A549 (cell line): ENCODE data around the gene ARL5C. TPM values are rescaled to one million over a fixed set of nuclear protein-coding genes. Genes with fewer than 3 reads are reported as not detected.

ENCODE experiments used
- ATAC-seq, 2 experiments: fragments of 200-7000 bp in 1 of 2; fragments of >200 bp in 1 of 2; cut with Nextera tagmentation in 1 of 2; cut with Tn5 transposase in 1 of 2; 3 replicates each; pipeline versions ENCODE4 v1.8.0 to v1.9.1; 2018 to 2020; ENCODE audit warnings: mild to moderate bottlenecking in 1 of 2, moderate library complexity in 1 of 2
- CTCF ChIA-PET: fragments of 300-600 bp; sonication (Branson Sonifier 250); formaldehyde crosslinking; extraction: SDS; loops from one replicate; lab custom pipeline; 2021; ENCODE audit warnings: antibody characterized with exemption, inconsistent platforms; lab: Yijun Ruan, JAX
- POLR2A ChIA-PET: fragments of 350-600 bp; formaldehyde crosslinking; extraction: SDS; loops from one replicate; lab custom pipeline; 2021; ENCODE audit warnings: antibody characterized with exemption, inconsistent platforms; lab: Yijun Ruan, JAX
- DNase-seq, 2 experiments: peaks; one replicate each; pipeline versions ENCODE4 v3.0.0 to v3.0.0-alpha.2; 2011 to 2016; ENCODE audit warnings: low read depth in 1 of 2, low spot score in 1 of 2
- FAIRE-seq: peaks from 2 replicates; lab custom pipeline; 2011; peaks lifted over from hg19 to GRCh38; lab: Jason Lieb, UNC
- H3K27ac ChIP-seq, 2 experiments: fragments of >200 bp; sonication (Bioruptor Twin); formaldehyde crosslinking; 3 replicates each; pipeline ENCODE4 v1.5.1; 2016 to 2017
- H3K4me1 ChIP-seq: fragments of >200 bp; sonication (Bioruptor Twin); formaldehyde crosslinking; 3 replicates; pipeline ENCODE4 v1.6.1; 2016
- H3K4me2 ChIP-seq: fragments of >200 bp; sonication (Bioruptor Twin); formaldehyde crosslinking; 3 replicates; pipeline ENCODE4 v1.6.1; 2016
- H3K4me3 ChIP-seq: fragments of >200 bp; sonication (Bioruptor Twin); formaldehyde crosslinking; 3 replicates; pipeline ENCODE4 v1.5.1; 2016
- H3K9me3 ChIP-seq: fragments of >200 bp; sonication (Bioruptor Twin); formaldehyde crosslinking; 3 replicates; pipeline ENCODE4 v1.6.1; 2016
- CBX2 ChIP-seq: fragments of 200-600 bp; sonication (generic); IDR thresholded peaks from 2 replicates; pipeline ENCODE4 v1.6.1; 2016; ENCODE audit warnings: low read depth, mild to moderate bottlenecking, borderline replicate concordance
- CBX8 ChIP-seq: fragments of 200-600 bp; sonication (generic); IDR thresholded peaks from 2 replicates; pipeline ENCODE4 v1.6.1; 2016
- CEBPB ChIP-seq, 2 experiments: fragments of >200 bp in 1 of 2; sonication (Bioruptor Twin) in 1 of 2; formaldehyde crosslinking in 1 of 2; IDR thresholded peaks; 2 replicates each; pipeline ENCODE4 v1.6.1; 2012 to 2016
- CTCF ChIP-seq: fragments of >200 bp; sonication (Bioruptor Twin); formaldehyde crosslinking; IDR thresholded peaks from 3 replicates; pipeline ENCODE4 v1.5.1; 2016
- EHF ChIP-seq: fragments of 250-450 bp; sonication (Bioruptor Pico); IDR thresholded peaks from 2 replicates; pipeline ENCODE4 v1.5.0; 2020; ENCODE audit warnings: mild to moderate bottlenecking
- EHMT2 ChIP-seq: fragments of 200-600 bp; sonication (generic); IDR thresholded peaks from 2 replicates; pipeline ENCODE4 v1.6.1; 2016; ENCODE audit warnings: antibody characterized with exemption, low read depth, mild to moderate bottlenecking, moderate library complexity
- ELK1 ChIP-seq: fragments of 150-350 bp; IDR thresholded peaks from 2 replicates; pipeline ENCODE4 v1.6.1; 2014; ENCODE audit warnings: low read depth, mild to moderate bottlenecking, low read length
- FOSB ChIP-seq: fragments of 250-450 bp; sonication (Bioruptor Pico); IDR thresholded peaks from 2 replicates; pipeline ENCODE4 v1.5.0; 2020; ENCODE audit warnings: mild to moderate bottlenecking, moderate library complexity
- FOSL2 ChIP-seq, 2 experiments: fragments of 450-650 bp in 1 of 2; fragments of >200 bp in 1 of 2; sonication (Bioruptor Twin) in 1 of 2; formaldehyde crosslinking; IDR thresholded peaks; 2 replicates each; pipeline versions ENCODE4 v1.5.0 to v1.6.1; 2016 to 2020; ENCODE audit warnings: mild to moderate bottlenecking in 1 of 2, moderate library complexity in 1 of 2
- FOXS1 ChIP-seq: fragments of 250-450 bp; sonication (Bioruptor Pico); IDR thresholded peaks from 2 replicates; pipeline ENCODE4 v1.5.0; 2020; ENCODE audit warnings: mild to moderate bottlenecking, moderate library complexity
- KDM1A ChIP-seq: fragments of 200-600 bp; sonication (generic); IDR thresholded peaks from 2 replicates; pipeline ENCODE4 v1.6.1; 2016; ENCODE audit warnings: low read depth, mild to moderate bottlenecking
- KDM5A ChIP-seq: fragments of 200-600 bp; sonication (generic); IDR thresholded peaks from 2 replicates; pipeline ENCODE4 v1.6.1; 2016; ENCODE audit warnings: antibody characterized with exemption, mild to moderate bottlenecking
- MAFK ChIP-seq: fragments of 450-650 bp; IDR thresholded peaks from 2 replicates; pipeline ENCODE4 v1.6.1; 2014; ENCODE audit not compliant: partially characterized antibody
- MAX ChIP-seq: IDR thresholded peaks from 2 replicates; pipeline ENCODE4 v1.6.1; 2012
- MAZ ChIP-seq: fragments of 150-350 bp; IDR thresholded peaks from 2 replicates; pipeline ENCODE4 v1.6.1; 2014; ENCODE audit warnings: antibody characterized with exemption, low read depth, low read length, borderline replicate concordance
- PBX3 ChIP-seq: IDR thresholded peaks from 2 replicates; pipeline ENCODE4 v1.6.1; 2012
- POLR2A ChIP-seq: IDR thresholded peaks from 2 replicates; pipeline ENCODE4 v1.6.1; 2012; ENCODE audit warnings: mild to moderate bottlenecking, low read length
- RAD21 ChIP-seq, 2 experiments: fragments of >200 bp in 1 of 2; sonication (Bioruptor Twin) in 1 of 2; formaldehyde crosslinking in 1 of 2; IDR thresholded peaks in 1 of 2; conservative IDR thresholded peaks in 1 of 2; 2 replicates in 1 of 2; 3 replicates in 1 of 2; pipeline ENCODE4 v1.6.1; 2012 to 2018; ENCODE audit warnings: inconsistent platforms in 1 of 2
- RCOR1 ChIP-seq: fragments of 150-350 bp; IDR thresholded peaks from 2 replicates; pipeline ENCODE4 v1.6.1; 2014; ENCODE audit warnings: antibody characterized with exemption, low read length, low read depth
- RNF2 ChIP-seq: fragments of 200-600 bp; sonication (generic); IDR thresholded peaks from 2 replicates; pipeline ENCODE4 v1.6.1; 2016; ENCODE audit warnings: low read depth, mild to moderate bottlenecking, antibody characterized with exemption, moderate library complexity, borderline replicate concordance
- SMC3 ChIP-seq: fragments of >200 bp; sonication (Bioruptor Twin); formaldehyde crosslinking; IDR thresholded peaks from 3 replicates; pipeline ENCODE4 v1.6.1; 2018; ENCODE audit warnings: inconsistent platforms
- SREBF2 ChIP-seq: fragments of 450-650 bp; IDR thresholded peaks from 2 replicates; pipeline ENCODE4 v1.6.1; 2014; ENCODE audit warnings: mild to moderate bottlenecking, moderate library complexity
- TFCP2L1 ChIP-seq: fragments of 250-450 bp; sonication (Bioruptor Pico); IDR thresholded peaks from 2 replicates; pipeline ENCODE4 v1.5.0; 2021; ENCODE audit warnings: mild to moderate bottlenecking
- TP53 ChIP-seq: fragments of 250-450 bp; sonication (Bioruptor Pico); IDR thresholded peaks from 2 replicates; pipeline ENCODE4 v1.5.0; 2021; ENCODE audit warnings: mild to moderate bottlenecking, moderate library complexity
- USF2 ChIP-seq: fragments of 450-650 bp; IDR thresholded peaks from 2 replicates; pipeline ENCODE4 v1.6.1; 2014; ENCODE audit warnings: antibody characterized with exemption
- WGBS: methylation state at CpG from one replicate; pipeline ENCODE4 v1.1.6; 2017; ENCODE audit errors: missing lambda C conversion rate; 5-methylcytosine and 5-hydroxymethylcytosine counted together
- polyA plus RNA-seq, 4 experiments: library from polyadenylated mRNA; depleted of rRNA in 3 of 4; stranded (reverse); fragments of >200 nt; fragmentation: RNase III in 1 of 4; extraction: RNeasy Plus Mini Kit Qiagen cat#74134 plus additional on column Dnase treatment in 1 of 4; gene quantifications; 2 replicates in 3 of 4; 3 replicates in 1 of 4; pipeline ENCODE4 v1.2.3, GENCODE V29; 2011 to 2017

Gene ARL5C
- polyA plus RNA-seq, 2 of the 4 experiments (the other 2 are of a cell fraction), result not detected

- DNase-seq, result no peak
- Histone ChIP-seq H3K4me3 (no peak overlapping the region), H3K4me1 (peaks cover 35% of the 10 kb centered on the region), H3K4me2 (peak overlapping the region; percentile 4; the same call in 2 of the 3 replicates), H3K27ac (peak overlapping the region in 1 of 2 experiments; percentile 96; a peak in 2 of 6 replicates), H3K9me3 (no peaks in the 10 kb centered on the region)
- POLR2A ChIA-PET, result interaction anchor here (0.9 to 2.6 kb wide), 2 partner anchors 9 to 30 kb away, joined by 3 to 6 read pairs; no protein-coding TSS in a partner anchor
- TF ChIP-seq KDM1A (no peak), MAZ (no peak), CBX8 (no peak)
- TF ChIP-seq, all 56 proteins: peak for 0
- ATAC-seq, result no peak
- FAIRE-seq, result no peak
- CTCF ChIA-PET, result interaction anchor here (0.9 to 31.5 kb wide), 10 partner anchors 8 to 212 kb away, joined by 3 to 1140 read pairs (median 8); partner anchors contain the start of gene ARL5C
- 83% methylated on average over 10 of the region's 10 CpGs for WGBS
These were observed 29.1 kb upstream of the ARL5C start for GRCh38 chr17:39194985-39195524.

- H3K9me3 ChIP-seq, result no peaks in the 10 kb centered on the region
- WGBS, result 65% methylated on average over 20 of the region's 20 CpGs
- CTCF ChIA-PET, result interaction anchor here (0.9 to 31.5 kb wide), 10 partner anchors 8 to 211 kb away, joined by 3 to 1140 read pairs (median 10); partner anchors contain the start of gene ARL5C
- H3K27ac ChIP-seq, result peak overlapping the region in 1 of 2 experiments; percentile 96; a peak in 1 of 6 replicates
- H3K4me2 ChIP-seq, result peak overlapping the region; percentile 4; the same call in 1 of the 3 replicates
- peaks cover 35% of the 10 kb centered on the region for H3K4me1 ChIP-seq
- ATAC-seq, result peak; percentile 44 to 63
- no peak for FAIRE-seq
- no peak overlapping the region for H3K4me3 ChIP-seq
- TF ChIP-seq USF2, result no peak
- no peak for TF ChIP-seq RCOR1
- no peak for TF ChIP-seq FOSB (CRISPR knock-in tag)
- no peak for TF ChIP-seq SREBF2
- 0 out of 3 replicates have a peak, but pooled peaks have one; percentile 11 for TF ChIP-seq SMC3
- no peak for TF ChIP-seq TFCP2L1 (CRISPR knock-in tag)
- no peak for TF ChIP-seq EHMT2
- no peak for TF ChIP-seq ELK1
- peak; percentile 33; the same call in 2 of the 3 replicates for TF ChIP-seq CTCF
- TF ChIP-seq RNF2, result no peak
- TF ChIP-seq FOXS1 (CRISPR knock-in tag), result no peak
- TF ChIP-seq POLR2A, result no peak
- peak in 1 of 2 experiments; percentile 36; a peak in 1 of 5 replicates for TF ChIP-seq RAD21 (conservative IDR thresholded peaks at IDR 0.05 in 1 of 2, IDR thresholded peaks at IDR 0.05 in 1 of 2)
- TF ChIP-seq, all 56 proteins: peak for 3
- POLR2A ChIA-PET, result no interaction called here
- DNase-seq, result peak; percentile 73 to 84
These were observed 28.4 kb upstream of the ARL5C start for GRCh38 chr17:39194089-39194984.

GRCh38 chr17:39193346-39193745 is 27.4 kb upstream of the ARL5C start:
- FAIRE-seq, result no peak
- Histone ChIP-seq H3K4me2 (no peak overlapping the region), H3K4me1 (peaks cover 31% of the 10 kb centered on the region), H3K27ac (no peak overlapping the region), H3K9me3 (no peaks in the 10 kb centered on the region), H3K4me3 (no peak overlapping the region)
- ChIA-PET POLR2A (no interaction called here), CTCF (interaction anchor here (0.5 to 31.5 kb wide), 8 partner anchors 10 to 210 kb away, joined by 3 to 1140 read pairs (median 10); no protein-coding TSS in a partner anchor)
- no peak for ATAC-seq
- 90% methylated on average over 10 of the region's 10 CpGs for WGBS
- no peak for DNase-seq
- TF ChIP-seq MAFK (no peak), KDM1A (no peak), KDM5A (no peak), EHF (CRISPR knock-in tag) (no peak), TP53 (CRISPR knock-in tag) (no peak), ELK1 (no peak), MAX (no peak), PBX3 (no peak), EHMT2 (no peak), CBX2 (no peak), CEBPB (IDR thresholded peaks at IDR 0.05) (no peak), FOSL2 (IDR thresholded peaks at IDR 0.05) (no peak), FOSL2 (CRISPR knock-in tag; IDR thresholded peaks at IDR 0.05) (no peak)
